Measurements from ENCODE around the gene FXYD2. TPM values are rescaled to one million over a fixed set of nuclear protein-coding genes. Genes with fewer than 3 reads are reported as not detected.

FXYD2 gene
- total and polyA plus RNA-seq, 2 donors (not counting 3 experiments of a cell fraction or from before 2014, with no cell fraction given) = 0.99 to 1.8 TPM

- ChIA-PET POLR2A (no interaction called here), CTCF (interaction anchor here (1.4 to 12.2 kb wide), 4 partner anchors 9 to 120 kb away, joined by 5 to 520 read pairs (median 21); no protein-coding TSS in a partner anchor)
- H3K4me3 ChIP-seq (replicated peaks in 1 of 3; ENCODE audit: insufficient read depth in 1 of 3, low read depth in 1 of 3, low read length in 3 of 3) = no peak overlapping the region
- DNase-seq (ENCODE audit: low read depth, low spot score) (no peak), FAIRE-seq (no peak)
- BruUV-seq (replicated peaks) = no TSS peak
- H3K27me3 ChIP-seq (ENCODE audit: control insufficient read depth in 2 of 2, insufficient read depth in 2 of 2, low read length in 2 of 2) = no peaks in the 10 kb centered on the region
- H3K9ac ChIP-seq (replicated peaks; ENCODE audit: extremely low read depth, insufficient read depth, low read length) = no peak overlapping the region
- no peaks in the 10 kb centered on the region for H3K9me1 ChIP-seq (replicated peaks; ENCODE audit: control insufficient read depth, extremely low read depth, insufficient read depth, low read length)
- H3K36me3 ChIP-seq (ENCODE audit: control insufficient read depth in 2 of 2, extremely low read depth in 1 of 2, insufficient read depth in 2 of 2, low read length in 2 of 2) = no peaks in the 10 kb centered on the region
- H2AFZ ChIP-seq (ENCODE audit: low read depth, low read length) = no peak overlapping the region
- intact Hi-C loops (cut with micrococcal nuclease) = no loop called here
- H3K9me3 ChIP-seq (replicated peaks; ENCODE audit: control insufficient read depth, insufficient read depth, low read length) = no peaks in the 10 kb centered on the region
- H3K4me1 ChIP-seq (ENCODE audit: control insufficient read depth, extremely low read depth, insufficient read depth, low read length) = peaks cover 36% of the 10 kb centered on the region
- H4K20me1 ChIP-seq (replicated peaks; ENCODE audit: control insufficient read depth, extremely low read depth, insufficient read depth, low read length) = no peaks in the 10 kb centered on the region
- H3K4me2 ChIP-seq (ENCODE audit: insufficient read depth, low read length) = no peak overlapping the region
- dilution Hi-C loops (cut with MboI; ENCODE audit: extremely low pct_ligation_motif_present, low sequenced_read_pairs) = no loop called here
- TF ChIP-seq POLR2A (IDR thresholded peaks at IDR 0.05; ENCODE audit: low read depth, low read length) (no peak), GATA2 (IDR thresholded peaks at IDR 0.05; ENCODE audit: insufficient read depth, insufficient read length, low read depth, low read length) (no peak), JUN (IDR thresholded peaks at IDR 0.05; ENCODE audit: borderline replicate concordance, insufficient read depth, insufficient read length, low read depth) (no peak), EZH2 (IDR thresholded peaks at IDR 0.05; ENCODE audit: borderline replicate concordance, low read depth, low read length, severe bottlenecking) (no peak), FOS (IDR thresholded peaks at IDR 0.05; ENCODE audit: borderline replicate concordance, insufficient read depth, low read length) (no peak), MAX (IDR thresholded peaks at IDR 0.05; ENCODE audit: insufficient read depth, insufficient read length) (no peak), POLR2AphosphoS5 (IDR thresholded peaks at IDR 0.05; ENCODE audit: insufficient read depth, low read depth, low read length) (no peak), MYC (IDR thresholded peaks at IDR 0.05; ENCODE audit: low read depth, low read length) (no peak), CTCF (IDR thresholded peaks at IDR 0.05; ENCODE audit: extremely low read depth in 1 of 2, insufficient read depth in 1 of 2, low read depth in 1 of 2, low read length in 2 of 2) (no peak)
- H3K27ac ChIP-seq (ENCODE audit: insufficient read depth, low read depth, low read length) = no peak overlapping the region
- H3K79me2 ChIP-seq (ENCODE audit: control insufficient read depth, insufficient read depth, low read length) = no peaks in the 10 kb centered on the region
These were observed 1.6 kb upstream of the FXYD2 start for GRCh38 chr11:117826190-117826570.

Data from endothelial cell of umbilical vein (primary cell).